Keratinocyte (primary cell): Measurements from ENCODE around the gene POLR2C. TPM values are rescaled to one million over a fixed set of nuclear protein-coding genes. Genes with fewer than 3 reads are reported as not detected.

ENCODE experiments used
- DNase-seq: peaks from one replicate; pipeline ENCODE4 v3.0.0-alpha.2; 2011; ENCODE audit warnings: low read depth, missing footprints, low spot score
- FAIRE-seq: peaks from 2 replicates; lab custom pipeline; 2011; peaks lifted over from hg19 to GRCh38; lab: Jason Lieb, UNC
- H2AFZ ChIP-seq: 2 replicates; pipeline ENCODE4 v1.6.0; 2012; ENCODE audit warnings: low read length, control low read depth, inconsistent platforms; ENCODE audit not compliant: control insufficient read depth
- H3K27ac ChIP-seq: 2 replicates; pipeline ENCODE4 v1.5.1; 2011; ENCODE audit warnings: low read length; ENCODE audit not compliant: control insufficient read depth, insufficient read depth
- H3K27me3 ChIP-seq: 3 replicates; pipeline ENCODE4 v1.6.0; 2011; ENCODE audit warnings: low read length; ENCODE audit not compliant: control insufficient read depth, insufficient read depth; ENCODE audit errors: extremely low read depth
- H3K36me3 ChIP-seq, 2 experiments: 2 replicates in 1 of 2; 3 replicates in 1 of 2; pipeline ENCODE4 v1.5.1; 2011; ENCODE audit warnings: low read length in 2 of 2, mild to moderate bottlenecking in 1 of 2; ENCODE audit not compliant: control insufficient read depth in 2 of 2, insufficient read depth in 2 of 2; ENCODE audit errors: extremely low read depth in 1 of 2
- H3K4me1 ChIP-seq: 3 replicates; pipeline ENCODE4 v1.5.1; 2011; ENCODE audit warnings: low read length; ENCODE audit not compliant: control insufficient read depth, insufficient read depth; ENCODE audit errors: extremely low read depth
- H3K4me2 ChIP-seq: 3 replicates; pipeline ENCODE4 v1.6.0; 2011; ENCODE audit warnings: low read depth, low read length; ENCODE audit not compliant: control insufficient read depth, insufficient read depth; ENCODE audit errors: extremely low read depth
- H3K4me3 ChIP-seq, 3 experiments: fragments of 200-600 bp in 1 of 3; sonication (generic) in 1 of 3; 2 replicates in 2 of 3; 3 replicates in 1 of 3; pipeline ENCODE4 v1.5.1; 2011 to 2016; ENCODE audit warnings: low read length in 3 of 3, mild to moderate bottlenecking in 3 of 3, control low read depth in 2 of 3, inconsistent platforms in 1 of 3, low read depth in 1 of 3, mixed read lengths in 1 of 3, mixed run types in 1 of 3, moderate library complexity in 1 of 3; ENCODE audit not compliant: control insufficient read depth in 2 of 3, insufficient read depth in 2 of 3; ENCODE audit errors: extremely low read depth in 1 of 3
- H3K79me2 ChIP-seq: 2 replicates; pipeline ENCODE4 v1.6.0; 2012; ENCODE audit warnings: low read length; ENCODE audit not compliant: control insufficient read depth, insufficient read depth
- H3K9ac ChIP-seq: 3 replicates; pipeline ENCODE4 v1.6.0; 2011; ENCODE audit warnings: low read length; ENCODE audit not compliant: control insufficient read depth, insufficient read depth; ENCODE audit errors: extremely low read depth
- H3K9me1 ChIP-seq: 3 replicates; pipeline ENCODE4 v1.6.0; 2011; ENCODE audit warnings: low read length; ENCODE audit not compliant: control insufficient read depth, insufficient read depth; ENCODE audit errors: extremely low read depth
- H3K9me3 ChIP-seq: 2 replicates; pipeline ENCODE4 v1.5.1; 2012; ENCODE audit warnings: low read depth, low read length; ENCODE audit not compliant: control insufficient read depth
- H4K20me1 ChIP-seq: 3 replicates; pipeline ENCODE4 v1.6.0; 2011; ENCODE audit warnings: low read length; ENCODE audit not compliant: control insufficient read depth, insufficient read depth; ENCODE audit errors: extremely low read depth
- CTCF ChIP-seq, 3 experiments: IDR thresholded peaks in 1 of 3; conservative IDR thresholded peaks in 1 of 3; optimal IDR thresholded peaks in 1 of 3; 2 replicates in 2 of 3; 3 replicates in 1 of 3; pipeline versions ENCODE3 to v1.5.1; 2011; ENCODE audit warnings: low read length in 3 of 3, mild to moderate bottlenecking in 3 of 3, moderate library complexity in 2 of 3, control low read depth in 1 of 3, inconsistent platforms in 1 of 3; ENCODE audit not compliant: insufficient read depth in 2 of 3; ENCODE audit errors: extremely low read depth in 1 of 3
- EZH2 ChIP-seq: IDR thresholded peaks from one replicate; pipeline ENCODE4 v1.6.1; 2012; ENCODE audit warnings: inconsistent platforms, mild to moderate bottlenecking, low read length, moderate library complexity
- dilution Hi-C: fragments of 300-500 bp; cut with MboI; formaldehyde crosslinking; loops from one replicate; pipeline ENCODE4 v1.7.0; 2020; ENCODE audit warnings: low sequenced_read_pairs; ENCODE audit not compliant: extremely low pct_ligation_motif_present
- polyA plus RNA-seq, 5 experiments: library from polyadenylated mRNA; depleted of rRNA in 3 of 5; stranded (reverse) in 3 of 5; stranded (forward) in 1 of 5; unstranded in 1 of 5; fragments of >200 nt; gene quantifications; 1 replicate in 1 of 5; 2 replicates in 3 of 5; 3 replicates in 1 of 5; pipeline versions ENCODE4 v1.2.1 to v1.2.3, GENCODE V29; 2011 to 2012; ENCODE audit warnings: missing spikeins in 2 of 5, low read depth in 1 of 5, low replicate concordance in 1 of 5

The POLR2C gene
- polyA plus RNA-seq, 1 donor (not counting 4 experiments of a cell fraction or from before 2014, with no cell fraction given): 74.6 TPM

DNA sequence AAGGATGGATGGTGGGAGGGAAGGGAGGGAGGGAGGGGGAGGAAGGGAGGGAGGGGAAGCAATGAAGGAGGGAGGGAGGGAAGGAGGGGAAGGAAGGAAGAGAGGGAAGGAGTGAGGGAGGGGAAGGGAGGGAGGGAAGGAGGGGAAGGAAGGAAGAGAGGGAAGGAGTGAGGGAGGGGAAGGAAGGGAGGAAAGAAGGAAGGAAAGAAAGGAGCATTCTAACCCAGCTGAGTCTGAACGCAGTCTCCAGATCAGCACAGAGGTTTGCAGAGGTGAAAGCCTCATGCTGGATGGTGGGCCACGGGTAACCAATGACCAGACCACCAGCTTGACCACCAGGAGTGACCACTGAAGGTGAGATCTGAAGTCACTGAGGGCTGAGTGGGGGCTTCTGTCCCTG, 39.3 kb upstream of the POLR2C start:
- Histone ChIP-seq H3K4me2 (no peak overlapping the region), H2AFZ (no peak overlapping the region), H4K20me1 (no peaks in the 10 kb centered on the region), H3K9me1 (no peaks in the 10 kb centered on the region), H3K4me3 (no peak overlapping the region), H3K79me2 (no peaks in the 10 kb centered on the region), H3K27ac (no peak overlapping the region), H3K27me3 (no peaks in the 10 kb centered on the region), H3K9ac (no peak overlapping the region), H3K4me1 (peaks cover 9% of the 10 kb centered on the region), H3K36me3 (peaks cover 4 to 7% of the 10 kb centered on the region in 2 experiments), H3K9me3 (no peaks in the 10 kb centered on the region)
- TF ChIP-seq EZH2: no peak
- no peak for TF ChIP-seq CTCF (optimal IDR thresholded peaks at IDR 0.05 in 1 of 3, IDR thresholded peaks at IDR 0.05 in 1 of 3, conservative IDR thresholded peaks at IDR 0.05 in 1 of 3; ENCODE audit: extremely low read depth in 1 of 3, insufficient read depth in 2 of 3, low read length in 3 of 3)
- no peak for FAIRE-seq
- DNase-seq: no peak
- dilution Hi-C loops: no loop called here

GRCh38 chr16:57424583-57424982, 37.9 kb upstream of the POLR2C start:
- Histone ChIP-seq H3K27ac (no peak overlapping the region), H3K4me2 (no peak overlapping the region), H3K9me3 (no peaks in the 10 kb centered on the region), H3K4me3 (no peak overlapping the region), H4K20me1 (no peaks in the 10 kb centered on the region), H3K36me3 (peaks cover 14 to 15% of the 10 kb centered on the region in 2 experiments), H3K27me3 (no peaks in the 10 kb centered on the region), H2AFZ (no peak overlapping the region), H3K9ac (no peak overlapping the region), H3K9me1 (no peaks in the 10 kb centered on the region), H3K79me2 (no peaks in the 10 kb centered on the region), H3K4me1 (peaks cover 4% of the 10 kb centered on the region)
- FAIRE-seq (no peak), DNase-seq (no peak)
- TF ChIP-seq CTCF (optimal IDR thresholded peaks at IDR 0.05 in 1 of 3, IDR thresholded peaks at IDR 0.05 in 1 of 3, conservative IDR thresholded peaks at IDR 0.05 in 1 of 3; ENCODE audit: extremely low read depth in 1 of 3, insufficient read depth in 2 of 3, low read length in 3 of 3): no peak
- TF ChIP-seq EZH2: no peak
- dilution Hi-C loops: no loop called here
